G401 (cell line): ENCODE results near the gene CCR6. TPM values are rescaled to one million over a fixed set of nuclear protein-coding genes. Genes with fewer than 3 reads are reported as not detected.

Source experiments
- total RNA-seq: library from RNA; depleted of rRNA; stranded (reverse); fragments of >200 nt; shearing (Covaris generic); gene quantifications from 2 replicates; pipeline ENCODE4 v1.2.3, GENCODE V29; 2014; rRNA removed

Gene CCR6
- total RNA-seq, 1 experiment from 2014 or later, result not detected

Other genes starting within 250 kb of the CCR6 start
- 61.5 and 69.4 TPM in 2 replicates for gene RNASET2, start 166.5 kb upstream of the CCR6 start, total RNA-seq
- gene CEP43, start 123.7 kb upstream of the CCR6 start, total RNA-seq, result 21.3 and 48.8 TPM in 2 replicates
- gene GPR31, start 34.9 kb downstream of the CCR6 start, total RNA-seq, result not detected in 2 replicates
- gene UNC93A, start 168.2 kb downstream of the CCR6 start, total RNA-seq, result not detected in 2 replicates
- gene TTLL2, start 202.0 kb downstream of the CCR6 start, total RNA-seq, result not detected in 2 replicates